Measurements from ENCODE around the gene SCML1.
"Not testable (repeated sequence)": the region's sequence is repeated elsewhere in the genome, so short reads cannot be mapped to it uniquely, and the experiment has no call there.

Gene SCML1

DNA sequence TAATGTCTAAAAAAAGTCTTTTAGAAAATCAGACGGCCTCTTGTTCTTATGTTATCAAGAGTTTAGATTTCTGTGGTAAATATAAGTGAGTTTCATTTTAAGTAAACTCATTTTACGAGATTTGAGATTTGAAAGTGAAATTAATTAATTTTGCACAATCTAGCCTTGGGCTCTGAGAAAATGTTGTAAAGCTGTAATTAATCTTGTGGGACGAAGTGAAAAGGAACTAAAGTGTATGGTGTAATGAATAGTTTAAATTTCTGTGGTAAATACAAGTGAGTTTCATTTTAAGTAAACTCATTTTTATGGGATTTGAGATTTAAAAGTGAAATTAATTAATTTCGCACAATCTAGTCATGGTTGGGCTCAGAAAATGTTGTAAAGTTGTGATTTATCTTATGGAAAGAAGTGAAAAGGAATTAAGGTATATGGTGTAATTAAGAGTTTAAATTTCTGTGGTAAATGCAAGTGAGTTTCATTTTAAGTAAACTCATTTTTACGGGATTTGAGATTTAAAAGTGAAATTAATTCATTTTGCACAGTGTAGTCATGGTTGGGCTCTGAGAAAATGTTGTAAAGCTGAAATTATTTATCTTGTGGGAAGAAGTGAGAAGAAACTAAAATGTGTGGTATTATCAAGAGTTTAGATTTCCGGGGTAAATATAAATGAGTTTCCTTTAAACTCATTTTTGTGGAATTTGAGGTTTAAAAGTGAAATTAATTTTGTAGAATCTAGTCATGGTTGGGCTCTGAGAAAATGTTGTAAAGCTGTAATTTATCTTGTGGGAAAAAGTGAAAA, 1.6 kb downstream of the SCML1 start:
- DNase-seq (ENCODE audit: low read depth, low spot score), result no peak

DNA sequence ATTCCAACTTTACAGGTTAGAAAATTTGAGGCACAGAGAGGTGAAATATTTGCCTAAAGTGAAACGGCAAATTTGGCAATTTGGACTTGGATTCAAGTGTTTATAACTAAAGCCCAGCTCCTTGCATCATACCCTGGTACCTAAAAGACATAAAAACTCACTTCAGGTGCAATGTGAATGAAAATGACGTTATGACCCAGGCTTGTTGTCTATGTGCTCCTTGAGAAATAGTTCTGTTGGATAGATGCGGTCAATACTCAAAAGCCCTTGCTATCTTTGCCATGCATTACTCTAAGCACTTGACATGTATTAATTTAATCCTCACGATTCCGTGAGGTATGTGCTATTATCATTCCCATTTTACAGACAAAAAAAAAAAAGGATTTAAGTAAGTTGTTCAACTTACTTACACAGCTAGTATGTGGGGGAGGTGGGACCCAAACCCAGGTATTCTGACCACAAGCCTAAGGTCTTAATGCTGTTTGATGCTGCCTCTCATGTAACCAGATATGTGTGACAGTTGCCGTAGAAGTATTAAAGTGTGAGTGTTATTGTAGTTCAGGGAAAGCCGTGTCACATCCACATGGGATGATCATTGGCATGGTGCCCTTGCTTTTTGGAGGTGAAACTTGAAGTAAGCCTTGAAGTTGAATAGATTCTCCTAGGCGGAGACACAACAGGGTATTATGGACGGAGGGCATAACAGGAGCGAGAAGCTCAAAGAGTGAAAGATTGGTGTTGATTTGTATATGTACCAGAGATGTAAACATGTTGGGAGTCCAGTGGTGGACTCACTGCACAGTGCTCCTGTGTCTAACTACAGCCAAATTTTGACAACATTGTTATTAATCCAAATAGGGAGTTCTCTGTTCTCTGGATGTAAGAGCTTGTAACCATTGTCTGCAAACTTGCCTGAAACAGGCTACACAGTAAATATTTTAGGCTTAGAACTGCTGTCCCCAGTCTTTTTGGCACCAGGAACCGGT, 3.1 kb downstream of the SCML1 start:
- DNase-seq (ENCODE audit: low read depth, low spot score), result no peak

DNA sequence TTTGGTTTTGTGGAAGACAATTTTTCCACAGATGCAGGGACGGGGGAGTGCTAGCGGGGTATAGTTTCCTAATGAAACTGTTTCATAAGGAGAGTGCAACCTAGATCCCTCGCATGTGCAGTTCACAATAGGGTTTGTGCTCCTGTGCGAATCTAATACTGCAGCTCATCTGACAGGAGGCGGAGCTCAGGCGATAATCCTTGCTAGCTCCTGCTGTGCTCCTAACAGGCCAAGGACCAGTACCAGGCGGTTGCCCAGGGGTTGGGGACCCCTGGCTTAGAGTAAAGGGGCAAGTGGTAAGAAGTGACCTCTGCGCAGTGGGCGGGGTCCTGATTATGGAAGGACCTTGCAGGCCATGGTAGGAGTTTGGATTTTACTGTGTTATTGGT, 3.8 kb downstream of the SCML1 start:
- DNase-seq (ENCODE audit: low read depth, low spot score), result no peak

DNA sequence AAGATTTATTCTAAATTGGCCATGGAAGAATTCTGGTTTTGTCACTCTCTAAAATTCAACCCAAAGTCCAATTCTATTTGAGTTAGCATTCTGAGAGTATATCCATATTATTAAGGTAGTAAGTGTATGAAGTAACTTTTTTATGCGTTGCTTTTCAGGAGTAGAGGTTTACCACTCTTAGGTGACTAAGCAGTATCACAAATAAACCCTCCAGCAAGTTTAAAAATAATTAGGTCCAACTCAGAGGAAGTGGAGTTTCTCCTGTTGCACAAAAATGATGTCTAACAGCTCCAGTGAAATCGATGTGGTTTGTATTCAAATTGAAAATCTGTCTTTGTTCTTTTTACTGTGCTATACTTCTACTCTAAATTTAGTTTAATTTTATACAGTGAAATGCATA, 6.6 kb downstream of the SCML1 start:
- DNase-seq (ENCODE audit: low read depth, low spot score), result no peak

DNA sequence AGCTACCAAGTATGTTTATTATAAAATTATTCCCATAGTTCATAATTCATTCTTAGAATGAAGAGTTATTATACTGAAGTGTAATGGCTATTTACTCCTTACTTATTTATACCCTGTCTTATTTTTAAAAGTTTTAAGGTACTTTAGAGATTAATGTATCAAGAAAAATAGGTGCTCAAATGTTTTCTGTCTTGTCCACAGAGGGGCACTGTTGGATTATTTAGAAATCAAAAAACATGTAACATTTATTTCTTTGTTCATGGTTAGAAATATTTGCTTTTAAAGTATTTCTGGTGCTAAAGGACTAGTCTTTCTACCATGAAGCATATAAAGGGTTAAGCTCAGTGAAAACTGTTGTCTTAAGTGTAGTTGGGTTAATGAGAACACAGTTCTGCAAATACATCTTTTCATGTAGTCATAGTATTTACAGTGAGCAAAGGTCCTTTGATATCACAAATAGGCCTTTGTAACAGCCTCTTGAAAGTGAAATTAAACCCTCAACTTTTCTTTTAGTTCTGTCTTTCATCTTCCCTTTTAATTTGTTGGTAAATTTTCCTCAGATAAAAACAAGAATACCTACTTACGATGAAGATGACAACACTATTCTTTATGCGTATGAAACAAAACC, 7.7 kb downstream of the SCML1 start:
- no peak for DNase-seq (ENCODE audit: low read depth, low spot score)

DNA sequence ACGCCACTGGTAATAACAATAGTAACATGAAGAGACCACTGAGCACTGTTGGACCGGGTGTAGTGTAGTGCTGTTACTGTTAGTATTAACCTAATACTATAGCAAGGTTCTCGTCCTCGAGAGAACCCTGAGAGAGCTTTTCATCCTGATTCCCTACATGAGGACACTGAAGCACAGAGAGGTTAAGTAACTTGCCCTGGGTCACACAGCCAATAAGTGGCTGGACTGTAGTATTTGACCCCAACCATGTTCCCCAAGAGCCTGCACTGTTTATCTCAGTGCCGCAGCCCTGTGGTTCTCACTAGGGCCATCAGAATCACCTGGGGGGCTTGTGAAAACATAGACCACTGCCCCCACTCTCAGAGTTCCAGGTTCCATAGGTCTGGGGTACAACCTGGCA, 10.4 kb downstream of the SCML1 start:
- DNase-seq (ENCODE audit: low read depth, low spot score), result no peak

DNA sequence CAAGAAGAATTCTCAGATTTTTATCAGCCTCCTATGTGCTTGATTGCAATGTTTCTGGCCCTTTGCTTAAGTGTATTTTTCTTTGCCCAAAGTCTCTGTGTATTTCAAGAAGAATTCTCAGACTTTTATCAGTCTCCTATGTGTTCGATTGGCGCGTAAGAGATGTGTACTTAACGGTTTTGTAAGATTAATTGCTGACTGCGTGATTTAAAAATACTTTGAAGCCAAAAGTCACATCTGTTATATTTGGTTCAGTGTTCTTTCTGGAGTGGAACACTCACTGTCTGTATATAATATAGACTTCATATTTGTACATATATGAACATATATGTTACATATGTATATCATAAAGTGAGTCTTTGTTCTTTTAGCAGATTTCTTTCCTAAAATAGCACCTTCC, 11.4 kb downstream of the SCML1 start:
- DNase-seq (ENCODE audit: low read depth, low spot score), result no peak

DNA sequence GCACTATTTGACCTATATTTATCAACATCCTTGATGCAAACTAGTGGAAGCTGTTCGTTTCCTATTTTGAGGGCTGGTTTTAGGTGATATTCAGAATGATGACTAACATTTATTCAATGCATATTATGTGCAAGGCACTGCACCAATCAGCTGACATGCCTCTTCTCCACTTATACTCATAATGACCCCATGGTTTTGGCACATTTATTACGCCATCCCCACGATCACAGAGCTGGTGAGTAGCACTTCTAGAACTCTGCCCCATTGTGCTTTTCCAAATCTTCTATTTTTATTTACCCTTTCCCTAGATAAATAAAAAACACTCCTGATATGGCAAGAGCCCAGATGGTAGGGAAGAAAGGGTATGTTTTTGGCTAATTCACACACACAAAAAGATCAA, 13.1 kb downstream of the SCML1 start:
- no peak for DNase-seq (ENCODE audit: low read depth, low spot score)

DNA sequence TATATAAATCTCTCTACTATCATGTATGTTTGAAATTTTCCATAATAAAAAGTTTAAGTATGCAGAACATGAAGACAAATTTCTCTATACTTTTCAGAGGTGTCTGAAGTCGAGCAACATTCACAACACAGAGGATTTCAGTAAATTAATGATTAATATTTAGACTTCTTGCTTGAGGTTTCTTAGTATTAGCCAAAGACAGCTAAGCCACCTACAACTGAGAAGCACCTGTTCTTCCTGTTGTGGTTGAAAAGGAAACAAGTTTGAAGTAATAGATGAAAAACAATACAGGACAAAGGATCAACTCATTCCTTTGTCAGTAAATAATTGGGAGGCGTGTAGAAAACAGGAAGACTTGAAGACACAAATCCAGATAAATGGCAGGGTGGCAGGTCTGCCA, 21.1 kb downstream of the SCML1 start:
- no peak for DNase-seq (ENCODE audit: low read depth, low spot score)

DNA sequence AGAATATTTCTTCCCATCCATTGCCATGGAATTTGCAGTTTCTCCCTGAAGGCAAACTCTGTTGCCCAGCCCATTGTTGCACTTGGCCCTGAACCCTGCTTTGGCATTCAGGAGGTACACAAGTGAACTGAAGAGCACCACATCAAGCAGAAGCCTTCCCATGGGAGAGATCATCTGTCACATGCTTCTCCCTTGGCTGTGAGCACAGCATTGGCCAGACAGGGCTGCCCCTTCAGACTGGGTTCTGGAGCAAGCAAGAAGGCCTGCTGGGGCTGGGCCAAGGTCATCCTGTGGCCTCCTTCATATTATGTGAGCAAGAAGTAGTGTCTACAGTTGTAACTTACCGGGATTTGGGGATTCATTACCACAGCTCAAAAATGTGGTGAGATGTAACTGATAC, 22.7 kb downstream of the SCML1 start:
- DNase-seq (ENCODE audit: low read depth, low spot score), result no peak

DNA sequence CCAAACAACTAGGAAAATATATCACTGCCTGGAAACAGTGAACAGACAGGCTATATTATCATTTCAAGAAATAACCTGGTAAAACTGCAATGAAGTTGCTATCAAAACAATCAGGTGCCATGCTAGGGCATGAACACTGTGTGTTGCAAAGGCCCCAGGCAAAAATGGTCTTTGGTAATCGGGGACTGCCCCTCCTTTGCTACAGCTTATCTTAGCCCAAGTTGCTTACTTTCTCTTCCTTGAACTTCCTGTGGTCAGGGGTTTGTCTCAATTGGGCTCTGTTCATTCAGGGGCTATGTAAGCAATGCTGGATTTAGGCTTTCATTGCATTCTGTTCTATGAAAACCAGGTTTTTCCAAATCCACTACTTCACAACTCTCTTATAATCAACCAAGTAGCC, 30.4 kb downstream of the SCML1 start:
- DNase-seq (ENCODE audit: low read depth, low spot score), result no peak

DNA sequence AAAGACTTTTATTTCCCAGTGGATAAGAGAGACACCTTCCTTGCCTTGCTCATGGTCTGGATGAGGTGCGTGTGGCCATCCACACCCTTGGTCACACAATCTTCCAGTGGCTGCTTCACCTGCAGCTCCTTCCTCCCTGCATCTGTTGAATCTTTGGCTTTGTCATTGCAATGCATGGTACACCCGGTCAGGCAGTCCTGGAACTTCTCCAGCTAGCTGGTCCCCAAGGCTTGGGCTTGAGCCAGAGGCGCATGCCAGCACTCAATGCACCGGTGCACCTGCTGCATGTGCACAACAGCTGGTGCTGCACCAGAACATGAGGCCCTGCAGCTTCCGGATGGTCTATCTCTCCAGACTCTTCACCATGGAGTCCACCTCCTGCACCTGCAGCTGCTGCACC, 31.7 kb downstream of the SCML1 start:
- DNase-seq (ENCODE audit: low read depth, low spot score), result no peak

DNA sequence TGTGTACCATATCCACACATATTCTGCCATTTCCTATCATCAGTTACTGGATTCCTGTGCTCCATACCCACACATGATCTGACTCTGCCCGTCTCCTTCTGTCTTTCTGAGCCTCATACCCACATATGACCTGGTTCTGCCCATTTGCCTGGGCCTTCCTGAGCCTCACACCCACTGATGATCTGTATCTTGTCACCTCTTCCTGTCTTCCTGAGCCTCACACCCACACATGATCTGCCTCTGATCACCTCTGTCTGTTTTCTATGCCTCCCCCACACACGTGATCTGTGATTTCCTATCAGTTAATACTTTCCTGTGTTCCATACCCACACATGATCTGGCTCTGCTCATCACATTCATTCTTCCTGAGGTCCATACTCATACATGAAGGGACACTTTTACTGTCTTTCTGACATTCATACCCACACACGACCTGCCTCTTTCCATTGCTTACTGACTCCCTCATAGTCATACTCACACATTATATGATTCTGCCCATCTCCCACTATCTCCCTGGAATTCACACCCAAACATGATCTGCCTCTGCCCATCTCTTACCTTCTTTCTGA, 32.5 kb downstream of the SCML1 start:
- no peak for DNase-seq (ENCODE audit: low read depth, low spot score)

DNA sequence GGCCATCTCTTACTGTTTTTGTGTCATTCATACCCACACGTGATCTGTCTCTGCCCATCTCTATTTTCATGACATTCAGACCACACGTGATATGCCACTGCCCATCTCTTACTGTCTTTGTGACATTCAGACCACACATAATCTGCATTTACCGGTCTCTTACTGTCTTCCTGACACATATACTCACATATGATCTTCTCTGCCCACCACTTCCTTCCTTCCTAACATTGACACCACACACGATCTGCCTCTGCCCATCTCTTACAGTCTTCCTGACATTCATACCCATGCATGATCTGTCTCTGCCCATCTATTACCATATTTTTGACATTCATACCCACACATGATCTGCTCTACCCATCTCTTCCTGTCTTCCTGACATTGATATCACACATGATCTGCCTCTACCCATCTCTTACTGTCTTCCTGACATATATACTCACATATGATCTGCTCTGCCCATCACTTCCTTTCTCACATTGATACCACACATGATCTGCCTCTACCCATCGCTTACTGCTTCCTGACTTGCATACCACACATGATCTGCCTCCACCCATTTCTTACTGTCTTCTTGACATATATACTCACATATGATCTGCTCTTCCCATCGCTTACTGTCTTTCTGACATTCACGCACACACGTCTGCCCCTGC, 36.1 kb downstream of the SCML1 start:
- DNase-seq (ENCODE audit: low read depth, low spot score), result no peak

DNA sequence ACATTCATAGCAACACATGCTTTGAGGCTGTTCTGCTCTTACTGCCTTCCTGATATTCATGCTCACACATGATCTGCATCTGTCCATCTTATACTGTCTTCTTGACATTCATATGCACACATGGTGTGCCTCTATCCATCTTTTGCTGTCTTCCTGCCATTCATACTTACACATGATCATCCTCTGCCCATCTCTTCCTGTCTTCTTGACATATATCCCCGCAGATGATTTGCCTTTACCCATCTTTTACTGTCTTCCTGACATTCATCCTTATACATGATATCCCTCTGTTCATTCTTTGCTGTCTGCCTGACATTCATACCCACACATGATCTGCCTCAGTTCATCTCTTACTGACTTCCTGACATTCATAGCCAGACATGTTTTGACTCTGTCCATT, 36.8 kb downstream of the SCML1 start:
- DNase-seq (ENCODE audit: low read depth, low spot score), result no peak

DNA sequence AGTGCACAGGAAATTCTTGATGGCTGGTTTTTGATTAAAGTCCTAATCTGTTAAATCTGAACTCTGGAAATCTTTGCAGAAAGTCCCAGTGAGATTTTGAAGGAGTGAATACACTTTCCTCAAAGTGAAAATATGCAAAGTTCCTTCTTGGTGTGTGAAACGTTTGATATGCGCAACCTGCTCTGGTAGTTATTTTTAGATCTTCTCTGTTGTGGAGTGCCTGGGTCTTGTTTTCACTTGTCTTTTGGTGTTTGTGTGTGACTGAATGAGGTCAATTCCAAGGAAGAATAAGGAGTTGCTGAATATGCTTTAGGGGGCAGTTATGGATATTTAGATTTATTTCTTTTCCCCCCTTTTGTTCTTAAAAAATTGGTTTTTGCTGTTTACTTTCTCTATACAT, 41.7 kb downstream of the SCML1 start:
- no peak for DNase-seq (ENCODE audit: low read depth, low spot score)

DNA sequence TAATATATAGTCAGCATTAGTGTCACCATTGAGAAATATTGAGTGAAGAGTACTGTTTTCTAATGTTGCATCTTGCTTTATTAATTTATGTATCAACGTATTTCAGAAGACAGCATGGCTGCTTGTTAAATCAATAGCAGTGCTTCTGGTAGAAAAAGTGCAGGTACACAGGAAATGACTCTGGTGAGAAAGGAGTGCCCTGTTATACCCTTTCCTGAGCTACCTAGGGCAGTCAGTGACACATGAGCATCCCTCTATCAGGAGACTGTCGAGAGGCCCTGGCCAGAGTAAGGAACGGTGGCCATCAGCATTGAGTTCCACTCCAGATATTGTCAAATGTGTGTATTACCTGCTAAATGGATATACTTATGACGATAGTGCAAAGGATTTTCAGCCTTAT, 42.1 kb downstream of the SCML1 start:
- no peak for DNase-seq (ENCODE audit: low read depth, low spot score)

DNA sequence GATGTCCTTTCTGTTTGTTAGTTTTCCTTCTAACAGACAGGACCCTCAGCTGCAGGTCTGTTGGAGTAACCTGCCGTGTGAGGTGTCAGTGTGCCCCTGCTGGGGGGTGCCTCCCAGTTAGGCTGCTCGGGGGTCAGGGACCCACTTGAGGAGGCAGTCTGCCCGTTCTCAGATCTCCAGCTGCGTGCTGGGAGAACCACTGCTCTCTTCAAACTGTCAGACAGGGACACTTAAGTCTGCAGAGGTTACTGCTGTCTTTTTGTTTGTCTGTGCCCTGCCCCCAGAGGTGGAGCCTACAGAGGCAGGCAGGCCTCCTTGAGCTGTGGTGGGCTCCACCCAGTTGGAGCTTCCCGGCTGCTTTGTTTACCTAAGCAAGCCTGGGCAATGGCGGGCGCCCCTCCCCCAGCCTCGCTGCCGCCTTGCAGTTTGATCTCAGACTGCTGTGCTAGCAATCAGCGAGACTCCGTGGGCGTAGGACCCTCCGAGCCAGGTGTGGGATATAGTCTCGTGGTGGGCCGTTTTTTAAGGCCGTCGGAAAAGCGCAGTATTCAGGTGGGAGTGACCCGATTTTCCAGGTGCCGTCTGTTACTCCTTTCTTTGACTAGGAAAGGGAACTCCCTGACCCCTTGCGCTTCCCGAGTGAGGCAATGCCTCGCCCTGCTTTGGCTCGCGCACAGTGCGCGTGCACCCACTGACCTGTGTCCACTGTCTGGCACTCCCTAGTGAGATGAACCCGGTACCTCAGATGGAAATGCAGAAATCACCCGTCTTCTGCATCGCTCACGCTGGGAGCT, 49.5 kb downstream of the SCML1 start:
- not testable (repeated sequence) for DNase-seq (ENCODE audit: low read depth, low spot score)

DNA sequence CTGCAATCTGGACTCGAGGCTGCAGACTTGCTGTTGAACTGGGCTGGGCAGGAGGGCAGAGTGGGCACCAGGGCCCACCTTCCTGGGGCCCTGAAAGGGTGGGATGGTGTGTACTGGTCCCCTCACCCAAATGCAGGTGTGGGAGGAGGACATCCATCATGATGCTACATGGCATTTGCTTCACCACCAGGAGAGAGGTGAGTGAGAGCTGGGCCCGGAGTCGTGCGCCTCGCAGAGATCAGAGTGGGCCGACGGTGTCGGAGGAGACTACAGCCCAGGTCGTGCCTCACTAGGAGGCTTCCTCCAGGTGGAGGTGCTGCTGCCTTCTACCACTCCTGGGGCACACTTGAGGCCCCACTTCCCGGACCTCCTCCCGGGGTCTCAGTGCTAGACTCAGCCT, 50.3 kb downstream of the SCML1 start:
- DNase-seq (ENCODE audit: low read depth, low spot score), result no peak

DNA sequence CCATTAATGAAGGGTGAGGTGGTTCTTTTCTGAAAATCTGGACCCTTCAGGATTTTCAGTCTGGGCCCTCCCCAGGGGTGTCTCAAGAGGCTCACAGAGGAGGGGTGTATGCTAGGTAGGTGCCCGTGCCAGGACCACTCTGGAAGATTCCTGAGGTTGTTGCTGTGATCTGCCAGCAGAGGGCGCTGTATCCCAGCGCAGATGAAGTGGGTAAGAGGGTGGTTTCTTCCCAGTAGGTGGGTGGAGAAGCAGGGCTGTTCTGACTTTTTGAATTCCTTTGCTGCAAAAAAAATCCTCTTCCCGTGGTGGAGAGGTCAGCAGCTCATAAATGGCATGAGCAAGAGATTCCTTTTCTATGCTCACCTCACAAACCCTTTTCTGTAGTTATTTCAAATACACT, 51.1 kb downstream of the SCML1 start:
- no peak for DNase-seq (ENCODE audit: low read depth, low spot score)

Measured in brain pericyte (primary cell).